GM21423 (cell line): ENCODE measurements around the gene SLX4IP.

Experiments used
- ATAC-seq: cut with Tn5 transposase; IDR thresholded peaks from one replicate; pipeline ENCODE4 v1.9.1; 2021; ENCODE audit warnings: mild to moderate bottlenecking, moderate library complexity; ENCODE audit not compliant: unreplicated experiment

Gene SLX4IP

GRCh38 chr20:10519361-10520046 lies 84.4 kb downstream of the SLX4IP start:
- ATAC-seq: peak; percentile 67

- no peak for ATAC-seq
Observed at GRCh38 chr20:10520528-10520927, 85.4 kb downstream of the SLX4IP start.

- no peak for ATAC-seq
Observed at GRCh38 chr20:10521068-10521831, 86.1 kb downstream of the SLX4IP start.

GRCh38 chr20:10521836-10522235 lies 86.7 kb downstream of the SLX4IP start:
- ATAC-seq: no peak

- no peak for ATAC-seq
Observed at GRCh38 chr20:10522328-10522727, 87.2 kb downstream of the SLX4IP start.

GRCh38 chr20:10523443-10523842 lies 88.3 kb downstream of the SLX4IP start:
- ATAC-seq: no peak

GRCh38 chr20:10524034-10524476 lies 89.0 kb downstream of the SLX4IP start:
- no peak for ATAC-seq

GRCh38 chr20:10524643-10525042 lies 89.5 kb downstream of the SLX4IP start:
- no peak for ATAC-seq

GRCh38 chr20:10527781-10528180 lies 92.7 kb downstream of the SLX4IP start:
- no peak for ATAC-seq

- no peak for ATAC-seq
Observed at GRCh38 chr20:10530883-10531282, 95.8 kb downstream of the SLX4IP start.

GRCh38 chr20:10531848-10532247 lies 96.7 kb downstream of the SLX4IP start:
- ATAC-seq: no peak

GRCh38 chr20:10532361-10532760 lies 97.3 kb downstream of the SLX4IP start:
- no peak for ATAC-seq

GRCh38 chr20:10536531-10536930 lies 101.4 kb downstream of the SLX4IP start:
- ATAC-seq: no peak

- no peak for ATAC-seq
Observed at GRCh38 chr20:10537850-10538480, 102.9 kb downstream of the SLX4IP start.

GRCh38 chr20:10538768-10539167 lies 103.7 kb downstream of the SLX4IP start:
- ATAC-seq: no peak

GRCh38 chr20:10539818-10540553 lies 104.9 kb downstream of the SLX4IP start:
- no peak for ATAC-seq

- ATAC-seq: no peak
Observed at GRCh38 chr20:10540636-10541493, 105.8 kb downstream of the SLX4IP start.

- no peak for ATAC-seq
Observed at GRCh38 chr20:10541668-10542411, 106.7 kb downstream of the SLX4IP start.

GRCh38 chr20:10542442-10542841 lies 107.3 kb downstream of the SLX4IP start:
- no peak for ATAC-seq

GRCh38 chr20:10543480-10543879 lies 108.4 kb downstream of the SLX4IP start:
- ATAC-seq: no peak
